ENCODE results near the gene PTPRK. TPM values are rescaled to one million over a fixed set of nuclear protein-coding genes. Genes with fewer than 3 reads are reported as not detected.
"Not testable (repeated sequence)": the region's sequence is repeated elsewhere in the genome, so short reads cannot be mapped to it uniquely, and the experiment has no call there.

Gene PTPRK
- total RNA-seq, 1 donor from 2014 or later = 13.6 TPM

DNA sequence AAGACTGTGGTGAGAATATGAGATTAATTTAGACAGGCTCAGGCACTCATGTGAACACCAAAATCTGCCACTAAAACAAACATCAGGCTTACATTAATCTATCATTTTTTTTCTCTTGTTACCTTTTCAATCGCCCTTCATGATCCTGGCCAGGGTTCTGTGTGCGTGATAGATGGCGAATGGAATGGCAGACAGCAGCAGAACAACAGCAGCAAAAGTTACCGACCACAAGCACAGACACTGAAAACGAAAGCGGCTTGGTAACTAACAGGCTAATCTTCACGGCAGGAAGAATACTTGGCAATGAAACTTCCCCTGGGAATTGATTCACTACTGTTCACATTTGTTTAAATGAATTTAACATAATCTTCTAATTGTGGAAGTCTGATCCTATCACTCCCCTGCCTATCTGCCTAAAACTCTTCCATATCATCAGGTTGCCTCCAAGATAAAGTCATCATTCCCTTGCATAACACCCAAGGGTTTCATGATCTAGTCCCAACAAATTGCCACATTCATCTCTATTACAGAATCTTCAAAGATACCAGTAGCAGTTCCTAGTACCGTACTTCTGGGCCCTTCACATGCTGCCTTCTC lies 28.7 kb downstream of the PTPRK start:
- no peak for DNase-seq (ENCODE audit: low spot score)

DNA sequence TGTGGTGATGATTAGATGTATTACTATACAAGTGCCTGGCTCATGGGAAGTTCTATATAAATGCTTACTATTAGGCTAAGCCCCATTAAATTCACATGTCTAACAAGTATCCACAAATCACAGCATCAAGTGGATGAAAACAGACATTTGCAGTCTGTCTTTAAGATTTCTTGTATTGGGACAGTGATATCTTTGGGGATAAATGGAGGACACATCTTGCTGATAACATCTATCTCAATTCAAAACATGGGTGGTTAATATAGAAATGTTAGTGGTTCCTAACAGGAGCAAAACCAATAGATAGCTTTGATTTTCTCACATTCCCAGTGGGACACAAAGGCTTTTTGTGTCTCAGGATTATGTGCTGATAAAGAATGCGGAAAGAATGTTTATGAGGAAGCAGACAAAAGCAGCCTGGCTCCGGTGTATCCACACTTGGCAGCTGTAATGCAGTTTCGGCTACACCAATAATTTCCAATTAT lies 29.3 kb downstream of the PTPRK start:
- DNase-seq (ENCODE audit: low spot score) = no peak

GRCh38 chr6:128487746-128488145 lies 32.7 kb downstream of the PTPRK start:
- DNase-seq (ENCODE audit: low spot score) = no peak

GRCh38 chr6:128487055-128487454 lies 33.3 kb downstream of the PTPRK start:
- no peak for DNase-seq (ENCODE audit: low spot score)

DNA sequence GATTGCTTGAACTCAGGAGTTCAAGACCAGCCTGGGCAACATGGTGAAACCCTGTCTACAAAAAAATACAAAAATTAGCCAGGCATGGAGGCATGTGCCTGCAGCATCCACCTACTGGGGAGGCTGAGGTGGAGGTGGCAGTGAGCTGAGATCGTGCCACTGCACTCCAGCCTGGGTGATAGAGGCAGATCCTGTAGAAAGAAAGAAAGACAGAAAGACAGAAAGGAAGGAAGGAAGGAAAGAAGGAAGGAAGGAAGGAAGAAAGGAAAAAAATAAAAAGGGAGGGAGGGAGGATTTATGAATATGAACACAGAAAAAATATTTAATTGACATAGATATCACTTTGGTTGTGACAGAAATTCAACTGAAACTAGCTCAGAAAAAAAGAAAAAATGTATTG lies 33.8 kb downstream of the PTPRK start:
- DNase-seq (ENCODE audit: low spot score) = not testable (repeated sequence)

DNA sequence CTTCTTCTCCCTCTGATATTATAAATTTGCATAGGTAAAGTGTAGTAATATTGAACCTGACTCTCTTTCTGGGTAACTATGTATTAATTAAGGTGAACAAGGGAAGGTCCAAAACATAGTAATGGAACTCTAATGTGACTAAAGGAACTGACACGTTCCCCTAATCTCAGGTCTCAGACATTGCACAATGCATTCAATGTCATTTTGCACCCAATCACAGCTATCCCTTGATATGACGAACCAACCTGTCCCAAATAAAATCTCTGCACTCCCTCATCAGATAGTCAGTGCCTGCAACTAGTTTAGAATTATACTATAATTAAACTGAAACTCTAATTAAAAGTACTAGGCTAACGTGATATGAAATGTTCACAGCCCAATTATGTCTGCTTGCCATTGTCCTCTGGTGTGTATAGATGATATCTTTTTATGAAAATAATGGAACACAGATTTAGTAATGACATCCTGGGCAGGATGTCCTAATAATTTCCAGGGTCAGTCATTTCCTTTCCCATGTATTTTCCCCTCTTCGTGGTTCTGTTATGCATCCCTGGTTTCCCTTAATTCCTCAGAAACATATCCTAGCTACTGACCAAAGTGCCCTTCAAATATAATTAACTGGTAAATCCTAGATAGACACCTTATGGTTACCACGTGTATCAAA lies 36.8 kb downstream of the PTPRK start:
- DNase-seq (ENCODE audit: low spot score) = no peak

DNA sequence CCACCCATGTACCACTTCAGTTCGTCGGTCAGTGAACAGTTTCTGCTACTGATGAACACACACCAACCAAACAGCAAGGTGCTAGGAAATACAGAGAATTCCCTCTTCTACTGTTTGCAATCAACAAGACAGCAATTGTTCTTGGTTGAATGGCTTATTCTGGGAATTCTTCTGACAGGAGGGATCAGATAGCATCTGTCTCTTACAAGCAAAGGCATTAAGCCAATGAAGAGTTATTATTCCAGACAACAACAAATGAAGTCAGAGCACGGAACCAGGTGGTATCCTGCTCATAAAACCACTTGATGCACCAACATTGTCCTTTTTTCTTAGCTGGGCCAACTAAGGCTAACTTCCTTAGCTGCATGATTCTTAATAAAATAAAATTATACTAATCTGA lies 37.8 kb downstream of the PTPRK start:
- no peak for DNase-seq (ENCODE audit: low spot score)

DNA sequence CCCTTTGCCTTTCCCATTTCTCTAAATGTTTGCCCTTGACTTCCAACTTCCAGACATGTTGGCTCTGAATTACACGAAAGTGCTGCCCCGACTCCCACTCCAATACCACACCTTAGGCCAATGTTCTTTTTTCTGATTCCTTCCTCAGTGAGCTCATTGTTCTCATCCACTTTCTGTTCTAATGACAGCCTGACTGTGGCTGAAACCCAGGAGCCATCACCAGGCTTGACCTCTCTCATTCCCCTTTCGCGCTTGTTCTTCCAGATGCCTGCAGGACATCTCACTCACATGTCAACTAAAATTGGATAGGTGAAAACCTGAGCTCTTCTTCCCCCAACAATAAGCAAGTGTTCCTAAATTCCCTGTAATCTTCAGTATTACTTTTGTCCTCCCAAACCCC lies 40.4 kb downstream of the PTPRK start:
- no peak for DNase-seq (ENCODE audit: low spot score)

GRCh38 chr6:128479048-128479666 lies 41.2 kb downstream of the PTPRK start:
- DNase-seq (ENCODE audit: low spot score) = no peak

DNA sequence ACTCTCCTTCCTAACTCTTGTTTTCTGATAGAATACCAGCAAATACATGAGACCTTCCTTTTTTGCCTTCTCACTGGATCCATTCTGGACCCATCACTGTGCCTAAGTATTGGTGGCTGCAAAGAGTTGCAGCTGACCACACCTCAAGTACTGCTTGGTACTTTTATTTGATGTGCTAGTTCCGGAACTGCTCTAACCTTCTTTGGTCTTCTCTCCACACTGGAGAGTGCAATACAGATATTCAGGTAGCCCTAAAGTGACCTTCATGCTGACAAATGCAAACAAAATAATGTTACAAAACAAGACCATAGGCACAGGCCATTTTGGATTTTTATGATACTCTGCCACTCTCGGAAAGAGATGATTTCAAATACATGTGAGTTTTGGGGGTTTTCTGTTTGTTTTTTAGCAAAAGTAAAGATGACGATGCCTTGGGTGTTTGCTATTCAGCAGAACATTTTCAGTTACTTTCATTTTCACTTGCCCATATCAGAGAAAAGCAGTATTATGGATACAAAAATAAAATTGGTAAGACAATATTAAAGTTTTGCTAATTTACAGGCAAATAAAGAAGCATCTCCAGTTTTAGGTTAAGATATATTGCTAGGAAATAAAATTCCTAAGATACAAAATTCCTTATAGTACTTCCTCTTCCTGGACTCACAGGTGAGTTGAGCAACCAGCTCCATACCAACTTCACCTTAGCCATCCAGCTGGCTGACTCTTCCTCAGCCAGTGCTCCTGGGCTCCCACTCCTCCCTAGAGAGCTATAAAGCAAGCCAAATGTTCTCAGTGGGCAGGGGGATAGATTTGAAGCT lies 42.0 kb downstream of the PTPRK start:
- no peak for DNase-seq (ENCODE audit: low spot score)

GRCh38 chr6:128474933-128475332 lies 45.5 kb downstream of the PTPRK start:
- no peak for DNase-seq (ENCODE audit: low spot score)

DNA sequence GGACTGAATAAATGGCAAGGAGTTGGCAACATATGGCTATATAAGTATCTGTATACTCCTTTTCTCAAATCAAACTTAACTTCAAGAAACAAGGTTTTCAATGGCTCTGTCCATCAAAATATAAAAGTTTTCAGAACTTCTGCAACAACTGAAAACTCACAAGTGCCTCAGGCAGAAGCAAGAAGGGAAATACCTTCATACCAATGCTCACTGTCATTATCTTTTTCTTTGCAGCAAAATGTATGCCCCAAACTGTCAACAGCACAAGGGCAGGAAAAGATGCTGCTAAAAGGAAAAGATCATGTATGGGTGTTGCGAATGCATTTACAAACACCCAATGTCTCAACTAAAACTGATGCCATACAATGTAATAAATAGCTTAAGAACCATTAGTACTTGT lies 45.9 kb downstream of the PTPRK start:
- no peak for DNase-seq (ENCODE audit: low spot score)

DNA sequence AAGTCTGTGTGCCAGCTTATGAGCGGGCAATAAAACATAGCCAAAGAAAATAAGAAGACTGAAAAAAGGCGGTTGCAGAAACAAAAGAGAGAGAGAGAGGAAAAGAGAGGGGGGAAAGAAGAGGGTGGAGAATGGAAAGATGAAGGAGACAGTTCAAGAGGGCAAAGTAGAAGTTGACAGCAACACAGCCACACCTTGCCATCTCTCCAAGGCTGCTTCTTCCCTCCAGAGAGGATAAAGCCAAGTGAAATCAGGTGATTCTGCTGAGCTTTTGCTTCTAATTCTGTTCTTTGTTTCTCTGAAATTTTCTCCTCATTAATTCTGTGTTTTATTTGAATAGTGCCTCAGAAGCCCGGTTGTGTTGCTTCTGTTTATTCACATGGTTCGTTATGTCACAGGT lies 48.5 kb downstream of the PTPRK start:
- no peak for DNase-seq (ENCODE audit: low spot score)

DNA sequence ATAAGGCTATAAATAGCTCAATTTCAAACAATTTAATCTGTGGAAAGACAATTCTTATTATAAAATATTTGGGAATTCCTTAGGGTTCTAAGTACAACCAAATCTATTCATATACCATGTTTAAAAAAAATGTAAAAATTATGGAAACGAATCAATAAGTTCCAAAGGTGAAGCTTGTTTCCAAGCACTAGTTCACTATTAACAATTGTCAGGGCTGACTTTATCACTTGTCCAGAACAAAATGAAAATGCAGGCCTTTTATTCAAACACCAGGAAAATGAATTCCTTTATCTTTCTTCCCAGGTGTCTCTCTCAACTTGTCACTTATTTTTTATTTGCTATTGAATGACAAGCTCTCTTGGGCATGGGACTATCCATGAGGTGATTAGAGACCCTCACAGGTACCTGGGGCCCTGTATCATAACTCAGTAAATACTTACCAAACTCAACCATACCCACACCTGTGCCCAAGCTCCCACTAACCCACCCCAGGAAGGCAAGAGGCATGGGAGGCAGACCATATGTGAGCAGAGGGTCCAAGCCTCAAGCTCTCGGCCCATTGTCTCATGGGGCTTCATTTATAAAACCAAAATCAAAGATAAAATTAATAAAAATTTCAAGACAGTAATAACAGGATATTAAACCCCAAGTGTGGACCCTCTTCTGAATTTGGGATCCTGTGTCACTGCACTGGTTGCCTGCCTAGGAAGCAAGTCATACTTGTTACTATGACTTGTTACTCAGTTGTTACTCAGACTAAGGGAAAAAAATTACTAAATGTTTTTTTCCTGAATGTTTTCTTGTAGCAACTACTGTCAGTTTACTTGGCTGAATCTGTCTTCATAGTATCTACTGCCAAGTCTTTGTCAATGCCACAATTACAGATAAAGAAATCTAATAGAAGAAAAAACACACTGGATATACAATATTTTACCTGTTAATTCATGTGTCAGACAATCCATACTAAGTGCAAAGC lies 54.7 kb downstream of the PTPRK start:
- no peak for DNase-seq (ENCODE audit: low spot score)

DNA sequence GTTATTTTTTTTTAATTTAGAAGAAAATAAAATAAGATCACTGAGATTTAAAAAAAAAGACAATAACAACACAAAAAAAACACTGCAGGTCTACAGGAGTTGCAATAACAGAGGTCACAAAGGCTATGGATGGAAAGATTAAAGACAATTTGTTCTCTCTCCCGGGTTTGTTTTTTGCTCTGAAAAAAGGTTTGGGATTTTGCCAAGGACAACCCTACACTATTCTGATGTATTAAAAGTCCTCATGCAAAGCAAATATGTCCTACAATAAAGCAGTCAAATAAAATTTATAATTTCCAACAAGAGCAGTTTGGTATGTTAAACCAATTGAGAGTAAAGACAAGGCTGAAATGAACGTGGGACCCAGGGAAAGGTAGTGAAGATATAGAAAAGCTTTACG lies 55.6 kb downstream of the PTPRK start:
- no peak for DNase-seq (ENCODE audit: low spot score)

DNA sequence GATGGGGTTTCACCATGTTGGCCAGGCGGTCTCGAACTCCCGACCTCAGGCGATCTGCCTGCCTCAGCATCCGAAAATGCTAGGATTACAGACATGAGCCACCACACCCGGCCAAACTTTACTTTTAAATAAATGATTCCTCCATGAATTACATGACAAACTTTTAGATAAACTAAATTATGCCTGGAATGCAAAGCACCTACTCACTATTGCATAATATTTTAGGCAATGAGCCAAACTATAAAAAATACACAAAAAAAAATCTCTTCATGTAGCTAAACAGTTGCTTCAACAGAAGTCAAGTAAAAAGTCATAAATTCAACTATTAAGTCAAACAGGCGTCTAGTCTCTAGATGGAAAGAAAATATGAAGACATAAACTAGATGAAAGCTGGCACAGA lies 56.5 kb downstream of the PTPRK start:
- no peak for DNase-seq (ENCODE audit: low spot score)

DNA sequence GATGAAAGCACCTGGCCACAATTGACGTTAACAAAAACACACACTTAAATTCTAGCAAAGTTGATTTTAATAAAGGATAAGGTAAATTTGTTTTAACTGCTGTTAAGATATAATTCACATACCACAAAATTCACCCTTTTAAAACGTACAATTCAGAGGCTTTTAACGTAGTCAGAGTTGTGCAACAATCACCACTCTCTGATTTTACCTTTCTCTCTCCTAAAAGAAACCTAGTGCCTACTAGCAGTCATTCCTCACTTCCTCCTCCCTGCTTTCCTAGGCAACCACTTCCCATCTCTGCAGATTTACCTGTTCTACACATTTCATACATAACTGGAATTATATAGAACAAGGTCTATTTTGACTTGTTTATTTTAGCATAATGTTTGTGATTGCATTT lies 58.9 kb downstream of the PTPRK start:
- DNase-seq (ENCODE audit: low spot score) = no peak

- no peak for DNase-seq (ENCODE audit: low spot score)
These were observed 63.7 kb downstream of the PTPRK start for GRCh38 chr6:128456510-128457230.

DNA sequence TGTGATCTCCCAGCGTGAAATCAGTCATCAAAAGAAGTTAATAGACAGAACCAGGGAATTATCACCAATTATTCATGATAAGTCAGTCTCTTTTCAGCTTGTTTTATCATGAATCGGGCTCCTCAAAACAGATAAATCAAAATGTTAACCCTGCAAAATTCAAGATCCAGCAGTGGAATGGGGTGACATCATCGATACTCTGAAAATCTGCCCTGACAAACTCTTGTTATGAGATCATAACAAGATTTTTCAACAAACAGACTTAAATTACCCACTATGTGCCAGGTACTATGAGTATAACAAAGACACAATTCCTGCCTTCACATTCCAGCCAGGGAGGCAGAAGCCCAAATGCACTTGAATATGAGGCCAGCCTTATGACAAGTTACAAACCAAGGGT lies 64.4 kb downstream of the PTPRK start:
- DNase-seq (ENCODE audit: low spot score) = no peak

GRCh38 chr6:128452713-128453112 lies 67.7 kb downstream of the PTPRK start:
- no peak for DNase-seq (ENCODE audit: low spot score)
